ENCODE results near the gene PTPRC. TPM values are rescaled to one million over a fixed set of nuclear protein-coding genes. Genes with fewer than 3 reads are reported as not detected.

PTPRC gene
- total RNA-seq, 4 donors from 2014 or later: 7.0 to 40.3 (median 10.0) TPM

DNA sequence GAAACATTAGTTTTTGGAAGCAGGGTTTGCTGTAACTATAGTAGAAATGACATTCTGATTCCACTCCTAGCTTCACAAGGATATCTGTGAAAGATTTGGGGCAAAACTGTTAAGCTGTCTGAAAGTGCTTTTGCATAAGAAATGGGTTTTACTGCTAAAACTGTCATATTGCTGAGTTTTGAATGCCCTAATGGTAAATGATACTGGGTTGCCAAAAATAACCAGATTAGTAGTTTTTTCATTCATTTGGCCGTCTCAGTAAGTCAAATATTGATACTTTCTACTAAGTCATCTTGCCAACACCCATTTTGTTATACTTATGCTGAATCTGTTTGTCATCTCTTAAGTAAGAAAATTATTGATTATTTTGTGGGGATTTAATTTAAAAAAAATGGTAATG is 399 bp upstream of the PTPRC start:
- no peak for DNase-seq (ENCODE audit: extremely low spot score)
- WGBS: 38% methylated on average over 1 of the region's 1 CpG
- Histone ChIP-seq H3K27me3 (no peaks in the 10 kb centered on the region), H3K36me3 (no peaks in the 10 kb centered on the region), H3K27ac (replicated peaks in 1 of 4) (peak overlapping the region in 1 of 4 donors; percentile 27), H3K4me1 (no peaks in the 10 kb centered on the region), H3K9me3 (no peaks in the 10 kb centered on the region), H3K4me3 (no peak overlapping the region)
- no peak for TF ChIP-seq POLR2A (IDR thresholded peaks at IDR 0.05; ENCODE audit: low read depth)
- TF ChIP-seq EP300 (IDR thresholded peaks at IDR 0.05): no peak
- no peak for TF ChIP-seq CTCF (IDR thresholded peaks at IDR 0.05)
- TF ChIP-seq POLR2AphosphoS5 (IDR thresholded peaks at IDR 0.05): no peak
- intact Hi-C loops (cut with DNase I): no loop called here

- no peaks in the 10 kb centered on the region for H3K9me3 ChIP-seq
- intact Hi-C loops (cut with DNase I): no loop called here
- H3K4me1 ChIP-seq: no peaks in the 10 kb centered on the region
- H3K36me3 ChIP-seq: no peaks in the 10 kb centered on the region
- peak overlapping the region in 1 of 4 donors; percentile 38 for H3K27ac ChIP-seq (replicated peaks in 1 of 4)
- no peaks in the 10 kb centered on the region for H3K27me3 ChIP-seq
- no peak for DNase-seq (ENCODE audit: extremely low spot score)
- TF ChIP-seq POLR2A (IDR thresholded peaks at IDR 0.05; ENCODE audit: low read depth): no peak
- no peak for TF ChIP-seq EP300 (IDR thresholded peaks at IDR 0.05)
- TF ChIP-seq CTCF (IDR thresholded peaks at IDR 0.05): no peak
- no peak for TF ChIP-seq POLR2AphosphoS5 (IDR thresholded peaks at IDR 0.05)
- WGBS: 87% methylated on average over 1 of the region's 1 CpG
- peak overlapping the region; percentile 1 to 40 (median 16) for H3K4me3 ChIP-seq
Observed at GRCh38 chr1:198639671-198640143, 867 bp downstream of the PTPRC start.

DNA sequence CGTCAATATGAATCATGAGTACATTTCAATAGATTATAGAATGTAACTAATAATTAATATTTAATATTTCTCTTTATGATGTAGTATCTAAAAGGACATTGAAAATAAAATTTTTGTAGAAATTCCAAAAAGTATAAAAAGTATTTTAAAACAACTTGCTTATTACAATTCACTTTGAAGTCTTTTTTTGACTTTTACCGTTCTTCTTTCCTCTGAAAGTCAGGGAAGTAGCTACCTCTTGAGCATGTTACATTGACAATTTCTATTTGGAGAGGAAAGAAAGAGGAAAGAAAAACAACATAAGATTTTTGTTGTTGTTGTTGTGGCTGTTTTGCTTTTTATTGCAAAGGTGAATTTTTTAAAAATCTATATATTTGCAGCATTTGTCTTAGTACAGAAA is 1.3 kb downstream of the PTPRC start:
- Histone ChIP-seq H3K4me3 (peak overlapping the region in 3 of 4 donors; percentile 1 to 40 (median 28)), H3K36me3 (no peaks in the 10 kb centered on the region), H3K27me3 (no peaks in the 10 kb centered on the region), H3K27ac (replicated peaks in 1 of 4) (no peak overlapping the region), H3K4me1 (no peaks in the 10 kb centered on the region), H3K9me3 (no peaks in the 10 kb centered on the region)
- TF ChIP-seq POLR2AphosphoS5 (IDR thresholded peaks at IDR 0.05) (no peak), EP300 (IDR thresholded peaks at IDR 0.05) (no peak), POLR2A (IDR thresholded peaks at IDR 0.05; ENCODE audit: low read depth) (no peak), CTCF (IDR thresholded peaks at IDR 0.05) (no peak)
- WGBS: 84% methylated on average over 2 of the region's 2 CpGs
- DNase-seq (ENCODE audit: extremely low spot score): no peak
- intact Hi-C loops (cut with DNase I): no loop called here

DNA sequence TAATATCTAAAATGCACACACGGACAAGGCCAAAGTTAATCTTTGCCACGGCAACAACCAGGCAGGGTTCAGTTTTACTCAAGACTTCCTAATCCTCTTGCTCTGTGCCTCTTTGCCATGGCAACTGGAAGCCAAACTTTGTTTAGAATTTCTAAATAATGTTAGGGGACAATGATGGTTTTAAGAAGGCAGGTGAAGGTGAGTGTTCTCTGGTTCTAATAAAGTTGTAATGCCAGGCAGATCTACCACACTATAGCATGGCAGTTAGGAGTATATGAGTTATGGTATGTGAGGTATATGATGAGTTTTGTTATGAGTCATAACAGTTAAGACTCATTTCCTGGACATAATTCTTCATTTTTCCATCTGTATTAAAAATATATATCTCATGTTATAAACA is 2.7 kb downstream of the PTPRC start:
- intact Hi-C loops (cut with DNase I): no loop called here
- Histone ChIP-seq H3K27me3 (no peaks in the 10 kb centered on the region), H3K36me3 (no peaks in the 10 kb centered on the region), H3K4me3 (peak overlapping the region in 2 of 4 donors; percentile 16 to 28), H3K4me1 (no peaks in the 10 kb centered on the region), H3K9me3 (no peaks in the 10 kb centered on the region), H3K27ac (replicated peaks in 1 of 4) (no peak overlapping the region)
- WGBS: 68% methylated on average over 2 of the region's 2 CpGs
- no peak for DNase-seq (ENCODE audit: extremely low spot score)
- TF ChIP-seq EP300 (IDR thresholded peaks at IDR 0.05) (no peak), CTCF (IDR thresholded peaks at IDR 0.05) (no peak), POLR2AphosphoS5 (IDR thresholded peaks at IDR 0.05) (no peak), POLR2A (IDR thresholded peaks at IDR 0.05; ENCODE audit: low read depth) (no peak)

Measured in esophagus muscularis mucosa (tissue), 4 donors.